Bone marrow (tissue), 2 donors: ENCODE data around the gene GRK4.
"Not testable (repeated sequence)": the region's sequence is repeated elsewhere in the genome, so short reads cannot be mapped to it uniquely, and the experiment has no call there.

Experiments
- DNase-seq, 2 donors: peaks; one replicate each; lab custom pipeline; 2025; lab: John Stamatoyannopoulos, UW

The GRK4 gene

GRCh38 chr4:3040452-3041191 lies 77.3 kb downstream of the GRK4 start:
- no peak for DNase-seq

- peak; percentile 27 to 77 for DNase-seq
These were observed 78.1 kb downstream of the GRK4 start for GRCh38 chr4:3041192-3042142.

GRCh38 chr4:3042226-3042625 lies 78.9 kb downstream of the GRK4 start:
- DNase-seq = no peak

DNA sequence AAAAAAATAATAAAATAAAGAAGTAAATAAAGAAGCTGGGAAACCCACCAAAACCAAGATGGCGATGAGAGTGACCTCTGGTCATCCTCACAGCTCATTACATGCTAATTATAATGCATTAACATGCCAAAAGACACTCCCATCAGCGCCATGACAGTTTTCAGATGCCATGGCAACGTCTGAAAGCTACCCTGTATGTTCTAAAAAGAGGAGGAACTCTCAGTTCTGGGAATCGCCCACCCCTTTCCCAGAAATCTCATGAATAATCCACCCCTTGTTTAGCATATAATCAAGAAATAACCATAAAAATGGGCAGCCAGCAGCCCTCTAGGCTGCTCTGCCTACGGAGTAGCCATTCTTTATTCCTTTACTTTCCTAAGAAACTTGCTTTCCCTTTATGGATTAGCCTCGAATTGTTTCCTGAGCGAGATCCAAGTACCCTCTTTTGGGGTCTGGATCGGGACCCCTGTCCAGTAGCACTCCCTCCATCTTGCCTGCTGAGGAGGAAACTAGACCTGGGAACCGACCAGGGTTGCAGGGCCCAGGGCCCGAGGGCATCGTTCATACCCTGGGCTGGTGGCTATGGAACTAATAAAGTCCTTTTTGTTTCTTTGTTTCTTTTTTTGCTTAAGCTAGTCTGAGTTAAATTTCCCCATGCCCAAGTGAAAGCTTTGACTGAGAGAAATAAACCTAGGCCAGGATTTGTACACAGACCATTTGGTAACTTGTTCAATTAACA lies 80.1 kb downstream of the GRK4 start:
- DNase-seq = no peak

DNA sequence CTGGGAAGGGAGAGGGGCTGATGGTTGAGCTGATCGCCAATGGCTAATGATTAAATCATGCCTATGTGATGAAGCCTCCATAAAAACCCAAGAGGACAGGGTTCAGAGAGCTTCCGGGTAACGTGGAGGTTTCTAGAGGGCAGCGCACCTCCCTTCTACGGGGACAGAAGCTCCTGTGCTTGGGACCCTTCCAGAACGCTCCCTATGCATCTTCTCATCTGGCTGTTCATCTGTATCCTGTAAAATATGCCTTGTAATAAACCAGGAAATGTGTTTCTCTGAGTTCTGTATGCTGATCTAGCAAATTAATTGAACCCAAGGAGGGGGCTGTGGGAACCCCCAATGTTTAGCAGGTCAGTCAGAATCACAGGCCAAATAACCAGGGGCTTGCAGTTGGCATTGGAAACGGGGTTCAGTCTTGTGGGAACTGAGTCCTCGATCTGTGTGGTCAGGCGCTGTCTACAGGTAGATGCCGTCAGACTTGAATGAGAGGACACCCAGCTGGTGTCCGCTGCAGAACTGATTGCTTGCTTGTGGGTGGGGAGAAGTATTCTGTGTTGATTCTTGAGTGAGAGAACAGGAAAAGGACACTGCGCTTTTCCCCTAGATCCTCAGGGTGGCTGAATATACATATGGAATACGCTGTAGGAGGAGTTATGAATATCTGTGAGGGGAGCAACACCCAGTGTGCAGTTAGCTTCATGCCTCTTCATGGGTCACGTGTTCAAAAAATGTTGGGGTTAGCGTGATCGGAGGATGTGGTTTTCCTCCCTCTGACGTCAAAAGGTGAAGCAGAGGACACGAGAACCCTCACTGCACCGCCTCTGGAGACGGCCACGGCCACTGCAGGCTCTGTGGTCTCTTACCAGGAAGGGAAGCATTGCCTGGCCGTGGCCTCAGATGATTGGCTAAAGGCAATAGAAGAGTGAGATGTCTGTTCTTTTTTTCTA lies 81.8 kb downstream of the GRK4 start:
- peak; percentile 12 to 55 for DNase-seq

GRCh38 chr4:3046162-3046561 lies 82.8 kb downstream of the GRK4 start:
- DNase-seq = no peak

GRCh38 chr4:3046623-3047022 lies 83.3 kb downstream of the GRK4 start:
- DNase-seq = no peak

DNA sequence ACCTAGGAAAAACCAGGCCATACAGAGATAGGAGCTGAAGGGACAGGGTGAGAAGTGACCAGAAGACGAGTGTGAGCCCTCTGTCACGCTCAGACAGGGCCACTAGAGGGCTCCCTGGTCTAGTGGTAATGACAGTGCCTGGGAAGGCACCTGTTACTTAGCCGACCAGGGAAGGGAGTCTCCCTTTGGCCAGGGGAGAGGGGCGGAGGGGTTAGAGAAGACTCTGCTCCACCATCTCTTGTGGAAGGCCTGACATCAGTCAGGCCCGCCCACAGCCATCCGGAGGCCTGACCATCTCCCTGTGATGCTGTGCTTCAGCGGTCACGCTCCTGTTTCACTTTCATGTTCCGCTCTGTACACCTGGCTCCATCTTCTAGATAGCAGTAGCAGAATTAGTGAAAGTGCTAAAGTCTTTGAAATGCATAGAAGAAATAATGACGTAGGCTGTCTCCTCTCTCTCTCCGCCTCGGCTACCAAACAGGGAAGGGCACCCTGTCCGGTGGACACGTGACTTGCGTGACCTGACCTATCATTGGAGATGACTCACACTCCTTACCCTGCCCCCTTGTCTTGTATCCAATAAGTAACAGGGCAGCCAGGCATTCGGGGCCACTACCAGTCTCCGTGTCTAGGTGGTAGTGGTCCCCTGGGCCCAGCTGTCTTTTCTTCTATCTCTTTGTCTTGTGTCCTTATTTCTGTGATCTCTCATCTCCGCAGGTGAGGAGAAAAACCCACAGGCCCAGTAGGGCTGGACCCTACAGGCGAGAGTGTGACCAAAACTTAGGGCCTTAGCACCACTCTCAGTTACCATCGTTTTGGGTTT lies 84.3 kb downstream of the GRK4 start:
- DNase-seq = peak; percentile 5 to 8

DNA sequence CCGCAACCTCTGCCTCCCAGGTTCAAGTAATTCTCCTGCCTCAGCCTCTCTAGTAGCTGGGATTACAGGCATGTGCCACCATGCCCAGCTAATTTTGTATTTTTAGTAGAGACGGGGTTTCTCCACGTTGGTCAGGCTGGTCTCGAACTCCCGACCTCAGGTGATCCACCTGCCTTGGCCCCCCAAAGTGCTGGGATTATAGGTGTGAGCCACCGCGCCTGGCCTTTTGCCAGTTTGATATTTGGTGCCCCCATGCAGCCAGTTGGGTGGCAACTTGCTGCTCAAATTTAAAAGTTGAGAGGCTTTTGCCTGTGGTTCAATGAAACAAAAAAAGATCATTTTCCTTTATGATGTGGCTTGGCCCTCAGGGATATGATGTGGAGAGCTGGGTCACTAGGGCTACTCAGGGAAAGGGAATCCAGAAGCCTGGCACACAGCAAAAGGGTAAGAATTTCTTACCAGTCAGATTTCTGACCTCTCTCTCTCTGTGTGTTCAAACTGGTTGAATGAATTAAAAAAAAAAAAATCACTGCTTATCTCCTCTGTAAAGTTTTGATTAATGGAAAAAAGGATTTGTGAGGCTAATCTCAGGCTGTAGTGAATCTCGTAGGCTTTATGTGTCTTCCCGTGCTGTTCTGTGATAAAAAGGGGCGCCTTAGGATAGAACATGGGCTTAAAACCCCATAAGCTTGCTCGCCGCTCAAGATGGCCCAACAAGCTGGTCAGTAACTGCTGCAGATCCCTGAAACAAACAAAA lies 87.9 kb downstream of the GRK4 start:
- DNase-seq = not testable (repeated sequence)

- no peak for DNase-seq
These were observed 90.9 kb downstream of the GRK4 start for GRCh38 chr4:3054169-3054759.

DNA sequence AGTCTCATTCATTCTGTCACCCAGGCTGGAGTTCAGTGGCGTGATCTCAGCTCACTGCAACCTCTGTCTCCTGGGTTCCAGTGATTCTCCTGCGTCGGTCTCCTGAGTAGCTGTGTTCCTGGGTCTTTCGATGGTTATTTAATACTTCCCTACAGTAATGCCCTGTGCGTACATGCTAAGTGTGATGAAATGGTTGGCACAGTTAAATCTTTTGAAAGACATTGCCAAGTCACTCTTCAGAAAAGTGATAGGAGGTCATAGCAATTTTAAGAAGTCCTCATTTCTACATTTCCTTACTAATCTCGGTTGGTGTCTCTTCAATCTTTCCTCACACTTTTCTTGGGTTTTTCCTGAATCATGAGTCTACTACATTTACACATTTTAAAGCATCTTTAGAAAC lies 96.6 kb downstream of the GRK4 start:
- no peak for DNase-seq

GRCh38 chr4:3060946-3061345 lies 97.6 kb downstream of the GRK4 start:
- no peak for DNase-seq

DNA sequence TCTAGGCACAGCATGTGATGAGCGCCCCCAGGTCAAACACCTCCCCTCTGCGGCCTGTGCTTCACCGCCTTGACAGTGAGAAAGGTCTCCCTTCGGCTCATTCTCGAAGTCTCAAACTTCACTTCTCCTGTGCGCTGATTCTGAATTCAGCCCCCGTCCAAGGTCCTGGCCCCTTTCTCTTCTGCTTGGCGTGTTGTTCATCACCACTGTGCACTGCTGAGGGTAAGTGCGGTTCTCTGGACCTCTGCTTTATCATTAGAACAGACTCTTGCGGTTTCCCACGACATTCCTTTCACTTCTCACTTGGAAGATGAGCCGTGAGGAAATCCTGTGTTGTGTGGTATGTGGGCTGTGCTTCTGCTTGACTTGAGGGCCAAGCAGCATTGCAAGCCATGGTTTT lies 99.1 kb downstream of the GRK4 start:
- no peak for DNase-seq

DNA sequence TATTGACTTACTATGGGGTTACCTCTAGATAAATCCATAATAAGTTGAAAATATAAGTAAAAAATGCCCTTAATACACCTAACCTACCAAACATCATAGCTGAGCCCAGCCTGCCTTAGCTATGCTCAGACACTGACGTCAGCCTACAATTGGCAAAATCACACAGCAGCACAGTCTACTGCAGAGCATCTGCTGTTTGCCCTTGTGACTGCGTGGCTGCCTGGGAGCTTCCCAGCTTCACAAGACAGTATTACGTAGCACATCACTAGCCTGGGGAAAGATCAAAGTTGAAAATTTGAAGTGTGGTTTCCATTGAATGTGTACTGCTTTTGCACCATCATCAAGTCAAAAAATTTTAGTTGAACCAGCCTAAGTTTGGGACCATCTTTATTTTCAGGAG lies 102.2 kb downstream of the GRK4 start:
- DNase-seq = no peak

GRCh38 chr4:3066836-3067400 lies 103.5 kb downstream of the GRK4 start:
- no peak for DNase-seq

- no peak for DNase-seq
These were observed 104.2 kb downstream of the GRK4 start for GRCh38 chr4:3067473-3068001.

- DNase-seq = no peak
These were observed 106.4 kb downstream of the GRK4 start for GRCh38 chr4:3069661-3070199.
